ENCODE measurements around the gene TBC1D1. TPM values are rescaled to one million over a fixed set of nuclear protein-coding genes. Genes with fewer than 3 reads are reported as not detected.

The TBC1D1 gene
- total RNA-seq, 2 donors from 2014 or later, result 139 to 220 TPM

- Histone ChIP-seq H3K9me3 (no peaks in the 10 kb centered on the region), H3K4me1 (no peaks in the 10 kb centered on the region), H3K36me3 (peaks cover 51% of the 10 kb centered on the region), H3K4me3 (no peak overlapping the region), H3K27me3 (no peaks in the 10 kb centered on the region), H3K27ac (peak overlapping the region in 1 of 2 donors; percentile 52)
- TF ChIP-seq, protein P1, sequence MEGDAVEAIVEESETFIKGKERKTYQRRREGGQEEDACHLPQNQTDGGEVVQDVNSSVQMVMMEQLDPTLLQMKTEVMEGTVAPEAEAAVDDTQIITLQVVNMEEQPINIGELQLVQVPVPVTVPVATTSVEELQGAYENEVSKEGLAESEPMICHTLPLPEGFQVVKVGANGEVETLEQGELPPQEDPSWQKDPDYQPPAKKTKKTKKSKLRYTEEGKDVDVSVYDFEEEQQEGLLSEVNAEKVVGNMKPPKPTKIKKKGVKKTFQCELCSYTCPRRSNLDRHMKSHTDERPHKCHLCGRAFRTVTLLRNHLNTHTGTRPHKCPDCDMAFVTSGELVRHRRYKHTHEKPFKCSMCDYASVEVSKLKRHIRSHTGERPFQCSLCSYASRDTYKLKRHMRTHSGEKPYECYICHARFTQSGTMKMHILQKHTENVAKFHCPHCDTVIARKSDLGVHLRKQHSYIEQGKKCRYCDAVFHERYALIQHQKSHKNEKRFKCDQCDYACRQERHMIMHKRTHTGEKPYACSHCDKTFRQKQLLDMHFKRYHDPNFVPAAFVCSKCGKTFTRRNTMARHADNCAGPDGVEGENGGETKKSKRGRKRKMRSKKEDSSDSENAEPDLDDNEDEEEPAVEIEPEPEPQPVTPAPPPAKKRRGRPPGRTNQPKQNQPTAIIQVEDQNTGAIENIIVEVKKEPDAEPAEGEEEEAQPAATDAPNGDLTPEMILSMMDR (IDR thresholded peaks at IDR 0.05), result no peak
- DNase-seq (ENCODE audit: low spot score), result no peak
Observed at GRCh38 chr4:38099908-38100407, 209.1 kb downstream of the TBC1D1 start.

DNA sequence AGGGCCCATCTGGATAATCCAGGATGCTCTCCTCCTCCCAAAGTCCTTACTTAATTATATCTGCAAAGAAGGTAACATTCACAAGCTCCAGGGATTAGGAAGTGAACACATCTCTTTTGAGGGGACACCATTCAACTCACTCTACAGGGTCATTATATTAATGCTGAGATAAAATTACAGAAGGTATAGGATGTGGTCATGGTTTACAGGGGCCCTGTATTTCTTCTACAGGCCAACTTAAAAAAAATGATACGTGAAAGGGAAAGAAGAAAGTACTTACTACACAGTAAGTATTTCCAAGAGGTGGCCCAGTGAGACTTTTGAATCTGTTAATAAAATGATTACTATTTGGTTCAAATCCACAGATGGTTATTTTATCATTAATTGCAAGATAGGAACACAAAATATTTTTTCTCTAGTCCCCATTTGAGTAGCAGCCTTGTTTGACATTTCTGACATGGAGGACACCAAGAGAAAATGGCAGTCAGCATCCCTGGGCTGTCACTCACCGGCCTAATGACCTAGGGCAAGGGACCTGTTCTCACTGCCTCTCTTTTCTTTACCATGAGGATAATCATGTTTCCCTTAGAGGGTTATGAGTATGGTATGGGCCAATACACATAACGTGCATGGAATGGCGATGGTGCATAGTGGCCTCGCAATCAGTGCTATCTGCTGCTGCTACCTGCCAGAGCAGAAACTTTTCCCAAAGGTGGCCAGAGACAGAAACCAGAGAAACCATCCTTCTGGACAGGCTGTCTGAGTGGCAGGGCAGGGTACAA, 209.8 kb downstream of the TBC1D1 start:
- no peak for DNase-seq (ENCODE audit: low spot score)
- Histone ChIP-seq H3K27ac (peak overlapping the region in 1 of 2 donors; percentile 52), H3K36me3 (peaks cover 57% of the 10 kb centered on the region), H3K4me3 (no peak overlapping the region), H3K9me3 (no peaks in the 10 kb centered on the region), H3K4me1 (no peaks in the 10 kb centered on the region), H3K27me3 (no peaks in the 10 kb centered on the region)
- TF ChIP-seq, protein P1 (IDR thresholded peaks at IDR 0.05), result no peak

GRCh38 chr4:38101563-38101962, 210.7 kb downstream of the TBC1D1 start:
- Histone ChIP-seq H3K9me3 (no peaks in the 10 kb centered on the region), H3K27ac (no peak overlapping the region), H3K4me3 (no peak overlapping the region), H3K27me3 (no peaks in the 10 kb centered on the region), H3K36me3 (peaks cover 55% of the 10 kb centered on the region), H3K4me1 (no peaks in the 10 kb centered on the region)
- DNase-seq (ENCODE audit: low spot score), result no peak
- TF ChIP-seq, protein P1 (IDR thresholded peaks at IDR 0.05), result no peak

DNA sequence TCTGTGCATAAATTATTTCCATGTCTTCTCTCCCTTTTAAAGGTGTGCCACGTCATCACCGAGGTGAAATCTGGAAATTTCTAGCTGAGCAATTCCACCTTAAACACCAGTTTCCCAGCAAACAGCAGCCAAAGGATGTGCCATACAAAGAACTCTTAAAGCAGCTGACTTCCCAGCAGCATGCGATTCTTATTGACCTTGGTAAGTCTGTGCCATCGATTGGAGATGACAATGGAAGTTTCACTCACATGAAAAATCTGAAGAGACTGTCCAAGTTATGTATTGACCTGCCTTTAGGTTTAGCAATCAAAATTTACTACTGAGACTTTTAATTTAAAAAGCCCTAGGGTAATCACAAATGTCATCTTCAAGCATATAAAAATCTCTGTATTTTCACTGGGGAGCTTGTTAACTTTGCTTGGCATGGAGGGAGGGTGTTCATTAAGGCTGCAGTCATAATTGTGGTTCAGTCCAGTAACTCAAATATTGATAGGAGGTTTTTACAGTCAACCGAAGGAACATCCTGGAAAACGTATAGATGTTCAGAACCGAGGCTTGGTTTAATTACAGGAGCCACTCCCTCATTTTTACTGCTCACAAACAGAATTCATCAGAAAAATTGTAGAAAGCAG, 212.2 kb downstream of the TBC1D1 start:
- TF ChIP-seq, protein P1 (IDR thresholded peaks at IDR 0.05), result no peak
- H3K4me3 ChIP-seq, result no peak overlapping the region
- no peaks in the 10 kb centered on the region for H3K4me1 ChIP-seq
- H3K27me3 ChIP-seq, result no peaks in the 10 kb centered on the region
- DNase-seq (ENCODE audit: low spot score), result no peak
- H3K9me3 ChIP-seq, result no peaks in the 10 kb centered on the region
- H3K36me3 ChIP-seq, result peaks cover 59% of the 10 kb centered on the region
- no peak overlapping the region for H3K27ac ChIP-seq

DNA sequence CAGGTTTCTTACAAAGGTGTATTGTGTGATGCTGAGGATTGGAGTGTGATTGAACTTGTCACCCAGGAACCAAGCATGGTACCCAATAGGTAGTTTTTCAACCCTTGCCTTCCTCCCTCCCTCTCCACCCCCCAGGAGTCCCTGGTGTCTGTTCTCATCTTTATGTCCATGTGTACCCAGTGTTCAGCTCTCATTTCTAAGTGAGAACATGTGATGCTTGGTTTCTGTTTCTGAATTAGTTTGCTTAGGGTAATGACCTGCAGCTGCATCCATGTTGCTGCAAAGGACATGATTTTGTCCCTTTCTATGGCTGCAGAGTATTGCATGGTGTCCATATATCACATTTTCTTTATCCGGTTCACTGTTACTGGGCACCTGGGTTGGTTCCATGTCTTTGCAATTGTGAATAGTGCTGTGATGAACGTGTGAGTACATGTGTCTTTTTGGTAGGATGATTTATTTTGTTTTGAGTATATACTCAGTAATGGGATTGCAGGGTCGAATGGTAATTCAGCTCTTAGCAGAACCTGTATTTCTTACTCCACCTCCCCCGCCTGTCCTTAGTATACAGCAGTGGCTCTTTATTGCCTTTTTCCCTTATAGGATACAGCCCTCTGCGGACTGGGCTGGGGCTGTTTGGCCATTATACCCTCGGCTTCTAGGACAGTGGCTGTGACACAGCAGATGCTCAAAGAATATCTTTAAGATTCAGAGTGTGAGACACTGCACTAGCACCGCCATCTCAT, 214.8 kb downstream of the TBC1D1 start:
- Histone ChIP-seq H3K4me3 (no peak overlapping the region), H3K36me3 (peaks cover 53% of the 10 kb centered on the region), H3K4me1 (no peaks in the 10 kb centered on the region), H3K27me3 (no peaks in the 10 kb centered on the region), H3K9me3 (no peaks in the 10 kb centered on the region), H3K27ac (no peak overlapping the region)
- TF ChIP-seq, protein P1 (IDR thresholded peaks at IDR 0.05), result no peak
- DNase-seq (ENCODE audit: low spot score), result no peak
